Suprapubic skin (tissue), 4 donors: ENCODE measurements around the gene CIAO1. TPM values are rescaled to one million over a fixed set of nuclear protein-coding genes. Genes with fewer than 3 reads are reported as not detected.

Source experiments
- DNase-seq, 2 donors: peaks; one replicate each; pipeline ENCODE4 v3.0.0-alpha.2; 2019; ENCODE audit warnings: low spot score in 2 of 2
- H3K27ac ChIP-seq: fragments of 200-600 bp; sonication (generic); one replicate; pipeline ENCODE4 v1.5.1; 2019
- H3K27me3 ChIP-seq: fragments of 200-600 bp; sonication (generic); one replicate; pipeline ENCODE4 v1.5.1; 2019
- H3K36me3 ChIP-seq: fragments of 200-600 bp; sonication (generic); one replicate; pipeline ENCODE4 v1.5.1; 2019
- H3K4me1 ChIP-seq: fragments of 200-600 bp; sonication (generic); one replicate; pipeline ENCODE4 v1.5.1; 2019
- H3K4me3 ChIP-seq: fragments of 200-600 bp; sonication (generic); one replicate; pipeline ENCODE4 v1.5.1; 2019; ENCODE audit warnings: mild to moderate bottlenecking
- H3K9me3 ChIP-seq: fragments of 200-600 bp; sonication (generic); one replicate; pipeline ENCODE4 v1.5.1; 2019
- EP300 ChIP-seq: sonication (generic); formaldehyde crosslinking; IDR thresholded peaks from one replicate; pipeline ENCODE4 v1.6.1; 2017; ENCODE audit warnings: antibody characterized with exemption
- POLR2A ChIP-seq, 2 donors: fragments of 450-650 bp; IDR thresholded peaks; one replicate each; pipeline ENCODE4 v1.6.1; 2017; ENCODE audit warnings: antibody characterized with exemption in 2 of 2, mild to moderate bottlenecking in 2 of 2, moderate library complexity in 2 of 2
- POLR2AphosphoS5 ChIP-seq, 3 donors: sonication (generic); formaldehyde crosslinking; IDR thresholded peaks; one replicate each; pipeline ENCODE4 v1.6.1; 2017; ENCODE audit warnings: antibody characterized with exemption in 3 of 3
- WGBS: methylation state at CpG from one replicate; pipeline ENCODE4 v1.1.5; 2018; 5-methylcytosine and 5-hydroxymethylcytosine counted together
- total RNA-seq, 4 donors: library from RNA; depleted of rRNA; stranded (reverse); fragments of >200 nt; gene quantifications; one replicate each; pipeline ENCODE4 v1.1.0, GENCODE V29; 2016
- TF ChIP-seq, protein P1 (sequence below), 2 donors: fragments of 200-600 bp in 1 of 2; fragments of 450-650 bp in 1 of 2; sonication (generic) in 1 of 2; IDR thresholded peaks; one replicate each; pipeline ENCODE4 v1.5.1; 2016 to 2019; ENCODE audit warnings: antibody characterized with exemption in 2 of 2, mild to moderate bottlenecking in 1 of 2, moderate library complexity in 1 of 2

Gene CIAO1
- total RNA-seq, 4 donors from 2014 or later, result 107 to 143 (median 110) TPM

GRCh38 chr2:96245609-96246390, 20.2 kb upstream of the CIAO1 start:
- Histone ChIP-seq H3K27ac (no peak overlapping the region), H3K4me1 (peaks cover 41% of the 10 kb centered on the region), H3K9me3 (no peaks in the 10 kb centered on the region), H3K36me3 (no peaks in the 10 kb centered on the region), H3K4me3 (no peak overlapping the region), H3K27me3 (no peaks in the 10 kb centered on the region)
- TF ChIP-seq EP300, result no peak
- TF ChIP-seq, protein P1, sequence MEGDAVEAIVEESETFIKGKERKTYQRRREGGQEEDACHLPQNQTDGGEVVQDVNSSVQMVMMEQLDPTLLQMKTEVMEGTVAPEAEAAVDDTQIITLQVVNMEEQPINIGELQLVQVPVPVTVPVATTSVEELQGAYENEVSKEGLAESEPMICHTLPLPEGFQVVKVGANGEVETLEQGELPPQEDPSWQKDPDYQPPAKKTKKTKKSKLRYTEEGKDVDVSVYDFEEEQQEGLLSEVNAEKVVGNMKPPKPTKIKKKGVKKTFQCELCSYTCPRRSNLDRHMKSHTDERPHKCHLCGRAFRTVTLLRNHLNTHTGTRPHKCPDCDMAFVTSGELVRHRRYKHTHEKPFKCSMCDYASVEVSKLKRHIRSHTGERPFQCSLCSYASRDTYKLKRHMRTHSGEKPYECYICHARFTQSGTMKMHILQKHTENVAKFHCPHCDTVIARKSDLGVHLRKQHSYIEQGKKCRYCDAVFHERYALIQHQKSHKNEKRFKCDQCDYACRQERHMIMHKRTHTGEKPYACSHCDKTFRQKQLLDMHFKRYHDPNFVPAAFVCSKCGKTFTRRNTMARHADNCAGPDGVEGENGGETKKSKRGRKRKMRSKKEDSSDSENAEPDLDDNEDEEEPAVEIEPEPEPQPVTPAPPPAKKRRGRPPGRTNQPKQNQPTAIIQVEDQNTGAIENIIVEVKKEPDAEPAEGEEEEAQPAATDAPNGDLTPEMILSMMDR (IDR thresholded peaks at IDR 0.05), result no peak
- TF ChIP-seq POLR2AphosphoS5 (IDR thresholded peaks at IDR 0.05), result no peak
- no peak for TF ChIP-seq POLR2A (IDR thresholded peaks at IDR 0.05)
- peak in 1 of 2 donors; percentile 81 for DNase-seq
- WGBS, result 88% methylated on average over 7 of the region's 8 CpGs

- no peak for DNase-seq
- Histone ChIP-seq H3K36me3 (peaks cover 6% of the 10 kb centered on the region), H3K4me1 (peaks cover 34% of the 10 kb centered on the region), H3K9me3 (no peaks in the 10 kb centered on the region), H3K27ac (no peak overlapping the region), H3K4me3 (no peak overlapping the region), H3K27me3 (no peaks in the 10 kb centered on the region)
- TF ChIP-seq EP300 (no peak), POLR2AphosphoS5 (IDR thresholded peaks at IDR 0.05) (no peak), POLR2A (IDR thresholded peaks at IDR 0.05) (no peak)
- TF ChIP-seq, protein P1 (IDR thresholded peaks at IDR 0.05), result no peak
- WGBS, result 84% methylated on average over 3 of the region's 3 CpGs
Observed at GRCh38 chr2:96247009-96247408, 19.0 kb upstream of the CIAO1 start.

GRCh38 chr2:96247896-96248295, 18.1 kb upstream of the CIAO1 start:
- Histone ChIP-seq H3K27ac (no peak overlapping the region), H3K27me3 (no peaks in the 10 kb centered on the region), H3K9me3 (no peaks in the 10 kb centered on the region), H3K4me1 (peaks cover 30% of the 10 kb centered on the region), H3K36me3 (peaks cover 15% of the 10 kb centered on the region), H3K4me3 (no peak overlapping the region)
- no peak for TF ChIP-seq EP300
- no peak for TF ChIP-seq POLR2AphosphoS5 (IDR thresholded peaks at IDR 0.05)
- TF ChIP-seq, protein P1 (IDR thresholded peaks at IDR 0.05), result no peak
- no peak for TF ChIP-seq POLR2A (IDR thresholded peaks at IDR 0.05)
- WGBS, result 68% methylated on average over 5 of the region's 5 CpGs
- DNase-seq, result no peak

DNA sequence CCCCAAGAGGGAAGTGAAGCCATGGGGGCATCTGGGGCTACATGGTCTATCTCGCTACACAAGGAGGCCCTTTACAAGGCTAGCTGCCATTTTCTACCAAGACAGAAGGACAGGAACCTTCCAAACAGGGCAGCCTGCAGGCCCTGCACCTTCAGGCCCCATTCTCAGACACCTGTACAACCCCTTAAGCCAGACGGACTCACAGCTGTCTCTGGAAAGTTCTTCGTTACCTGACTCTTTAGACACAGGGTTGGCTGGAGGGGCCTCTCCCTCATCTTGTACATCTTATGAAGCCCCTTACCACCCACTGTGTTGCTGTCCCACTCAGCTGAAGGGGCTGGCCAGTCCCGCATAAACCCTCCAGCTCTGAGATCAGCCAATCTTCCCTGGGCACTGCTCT, 17.4 kb upstream of the CIAO1 start:
- TF ChIP-seq EP300, result no peak
- TF ChIP-seq POLR2A (IDR thresholded peaks at IDR 0.05), result no peak
- TF ChIP-seq POLR2AphosphoS5 (IDR thresholded peaks at IDR 0.05), result no peak
- TF ChIP-seq, protein P1 (IDR thresholded peaks at IDR 0.05), result no peak
- Histone ChIP-seq H3K4me3 (no peak overlapping the region), H3K9me3 (no peaks in the 10 kb centered on the region), H3K27me3 (no peaks in the 10 kb centered on the region), H3K27ac (no peak overlapping the region), H3K4me1 (peaks cover 30% of the 10 kb centered on the region), H3K36me3 (peaks cover 23% of the 10 kb centered on the region)
- 95% methylated on average over 4 of the region's 4 CpGs for WGBS
- DNase-seq, result no peak

DNA sequence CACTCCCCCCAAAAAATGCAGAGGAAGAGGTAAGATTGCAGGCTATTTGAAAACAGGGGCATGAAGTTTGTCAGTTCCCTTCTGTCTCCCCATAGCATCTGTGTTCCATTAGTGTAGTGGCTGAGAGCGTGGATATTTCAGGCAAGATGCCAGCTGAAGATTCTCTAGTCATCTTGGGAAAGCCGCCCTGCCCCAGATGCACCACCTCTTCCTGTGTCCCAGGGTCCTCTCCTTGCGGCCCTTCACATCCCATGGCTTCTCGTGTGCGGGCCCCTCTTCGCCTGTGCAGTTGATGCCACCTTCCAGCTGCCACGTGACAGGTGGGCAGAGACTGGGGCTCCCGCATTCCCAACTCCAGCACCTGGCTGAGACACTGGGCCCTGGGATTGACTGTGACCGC, 16.4 kb upstream of the CIAO1 start:
- WGBS, result 84% methylated on average over 9 of the region's 9 CpGs
- no peak for DNase-seq
- Histone ChIP-seq H3K4me1 (peaks cover 30% of the 10 kb centered on the region), H3K27me3 (no peaks in the 10 kb centered on the region), H3K27ac (peak overlapping the region; percentile 20), H3K9me3 (no peaks in the 10 kb centered on the region), H3K36me3 (peaks cover 33% of the 10 kb centered on the region), H3K4me3 (no peak overlapping the region)
- TF ChIP-seq, protein P1 (IDR thresholded peaks at IDR 0.05), result no peak
- TF ChIP-seq POLR2A (IDR thresholded peaks at IDR 0.05), result no peak
- TF ChIP-seq POLR2AphosphoS5 (IDR thresholded peaks at IDR 0.05), result no peak
